GM19240 (cell line): ENCODE data around the gene BLCAP.

Experiments used
- DNase-seq: peaks from one replicate; pipeline ENCODE4 v3.0.0; 2011; ENCODE audit warnings: low spot score; ENCODE audit not compliant: insufficient read length

The BLCAP gene

GRCh38 chr20:37530696-37531095 is 3.0 kb upstream of the BLCAP start:
- DNase-seq = no peak

- no peak for DNase-seq
These were observed 2.4 kb upstream of the BLCAP start for GRCh38 chr20:37529968-37530600.

- DNase-seq = no peak
These were observed 1.7 kb upstream of the BLCAP start for GRCh38 chr20:37529214-37529967.

DNA sequence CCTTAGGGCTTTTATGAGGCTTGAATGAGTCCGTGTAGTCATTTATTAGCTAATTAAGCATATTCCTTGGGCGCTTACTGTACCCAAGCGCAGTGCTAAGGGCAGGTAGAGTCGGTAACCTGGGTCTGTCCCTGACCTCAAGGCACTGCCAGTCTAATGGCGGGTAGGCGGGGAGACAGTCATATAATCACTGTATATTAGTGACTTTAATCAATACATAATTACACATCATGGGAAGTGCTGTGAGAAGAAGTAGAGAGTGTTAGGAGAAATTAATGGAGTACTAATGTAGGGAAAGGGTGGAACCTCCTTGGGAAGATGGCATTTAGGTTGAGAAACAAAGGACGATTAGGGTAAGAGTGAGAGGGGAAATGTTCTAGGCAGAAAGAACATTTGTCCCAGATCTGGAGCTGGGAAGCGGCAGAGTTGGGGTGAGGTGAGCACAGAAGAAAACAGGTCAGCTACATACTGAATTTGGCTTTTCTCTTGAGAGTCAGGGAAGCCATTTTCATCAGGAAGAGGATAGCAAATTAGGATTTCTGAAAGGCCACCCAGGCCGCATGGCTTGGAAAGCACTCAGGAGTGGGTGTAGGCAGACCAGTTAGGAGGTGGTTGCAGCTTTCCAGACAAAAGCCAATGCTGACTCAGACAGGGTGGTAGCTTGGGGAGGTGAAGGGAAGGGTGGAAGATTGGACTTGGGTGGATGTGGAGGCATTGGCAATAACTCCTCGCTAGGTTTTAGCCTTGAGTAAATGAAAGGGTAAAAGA is 954 bp upstream of the BLCAP start:
- DNase-seq = no peak

GRCh38 chr20:37526839-37527637 is 638 bp downstream of the BLCAP start:
- no peak for DNase-seq

GRCh38 chr20:37526238-37526838 is 1.3 kb downstream of the BLCAP start:
- no peak for DNase-seq

DNA sequence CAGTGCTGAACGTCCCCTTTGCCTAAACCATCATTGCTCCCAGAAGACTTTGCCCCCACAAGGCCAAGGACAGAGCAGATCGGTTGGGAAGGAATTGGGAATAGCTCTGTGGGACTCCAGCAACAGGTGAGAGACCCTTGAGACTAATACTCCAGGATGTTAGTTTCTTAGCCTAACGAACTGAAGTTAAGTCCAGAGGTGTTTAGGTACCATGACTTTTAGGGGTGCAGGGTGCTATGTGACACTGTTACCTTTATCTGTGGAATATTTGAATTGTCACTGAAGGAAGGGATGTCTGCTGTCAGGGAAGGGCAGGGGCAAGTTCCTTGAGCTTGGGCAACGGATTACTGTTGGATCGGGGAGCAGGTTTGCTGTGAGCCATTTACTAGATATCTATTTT is 1.9 kb downstream of the BLCAP start:
- no peak for DNase-seq

- no peak for DNase-seq
These were observed 2.6 kb downstream of the BLCAP start for GRCh38 chr20:37524859-37525708.

- DNase-seq = no peak
These were observed 3.6 kb downstream of the BLCAP start for GRCh38 chr20:37523911-37524700.

- DNase-seq = no peak
These were observed 4.7 kb downstream of the BLCAP start for GRCh38 chr20:37523012-37523391.

- no peak for DNase-seq
These were observed 5.2 kb downstream of the BLCAP start for GRCh38 chr20:37522260-37523011.

DNA sequence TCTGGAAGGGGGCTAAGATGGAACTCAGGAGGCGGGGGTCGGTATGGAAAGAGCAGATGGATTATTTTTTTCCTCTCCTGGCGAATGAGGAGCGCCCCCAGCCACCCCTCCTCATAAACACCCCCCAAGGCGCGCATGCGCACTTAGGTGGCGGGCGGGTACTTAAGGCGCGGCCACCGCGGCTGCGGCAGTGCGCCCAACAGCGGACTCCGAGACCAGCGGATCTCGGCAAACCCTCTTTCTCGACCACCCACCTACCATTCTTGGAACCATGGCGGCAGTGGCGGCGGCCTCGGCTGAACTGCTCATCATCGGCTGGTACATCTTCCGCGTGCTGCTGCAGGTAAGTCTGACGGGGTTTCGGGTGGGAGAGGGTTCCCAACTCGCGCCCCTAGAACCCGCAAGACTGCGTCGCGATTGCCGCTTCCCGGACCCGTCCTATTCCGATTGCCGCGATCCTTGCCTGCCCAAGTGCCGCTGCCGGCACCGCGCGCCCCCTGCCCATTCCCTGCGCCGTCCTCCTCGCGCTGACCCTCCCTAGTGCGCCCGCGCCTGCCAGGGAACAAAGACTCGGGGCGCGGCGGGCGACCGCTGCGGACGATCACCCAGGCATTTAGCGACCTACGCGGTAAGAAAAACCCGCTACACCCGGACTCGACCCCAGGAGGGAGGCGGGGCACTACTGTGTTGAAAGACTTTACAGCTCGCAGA is 6.5 kb downstream of the BLCAP start, which contains the start of gene NNAT:
NNAT (plus strand) TSS at position 190 of the 711 bp plus-strand sequence; CDS start at position 272, 82 bp downstream.
- no peak for DNase-seq

- no peak for DNase-seq
These were observed 7.2 kb downstream of the BLCAP start for GRCh38 chr20:37520419-37520955.

- no peak for DNase-seq
These were observed 7.9 kb downstream of the BLCAP start for GRCh38 chr20:37519508-37520418.

- no peak for DNase-seq
These were observed 8.8 kb downstream of the BLCAP start for GRCh38 chr20:37518606-37519507.

GRCh38 chr20:37518059-37518458 is 9.6 kb downstream of the BLCAP start:
- DNase-seq = no peak
